Upper lobe of left lung (tissue), 6 donors: ENCODE data around the gene EEF2. TPM values are rescaled to one million over a fixed set of nuclear protein-coding genes. Genes with fewer than 3 reads are reported as not detected.

Experiments used
- ATAC-seq, 2 donors: fragments of 200-7000 bp; cut with Tn5 transposase; one replicate each; pipeline ENCODE4 v1.9.1; 2022; ENCODE audit warnings: mild to moderate bottlenecking in 2 of 2, moderate library complexity in 2 of 2; ENCODE audit not compliant: low FRiP score in 2 of 2
- DNase-seq, 2 donors: peaks; one replicate each; pipeline ENCODE4 v3.0.0-alpha.2; 2019 to 2020
- H3K27ac ChIP-seq, 4 donors: fragments of 200-600 bp; sonication (generic); one replicate each; pipeline ENCODE4 v1.5.1; 2016 to 2019
- H3K27me3 ChIP-seq, 4 donors: fragments of 200-600 bp; sonication (generic); one replicate each; pipeline ENCODE4 v1.5.1; 2017 to 2019
- H3K36me3 ChIP-seq, 4 donors: fragments of 200-600 bp; sonication (generic); one replicate each; pipeline ENCODE4 v1.5.1; 2016 to 2019
- H3K4me1 ChIP-seq, 4 donors: fragments of 200-600 bp; sonication (generic); one replicate each; pipeline ENCODE4 v1.5.1; 2018 to 2019
- H3K4me3 ChIP-seq, 4 donors: fragments of 200-600 bp; sonication (generic); one replicate each; pipeline ENCODE4 v1.5.1; 2017 to 2019; ENCODE audit warnings: mild to moderate bottlenecking in 2 of 4, moderate library complexity in 1 of 4
- H3K9me3 ChIP-seq, 4 donors: fragments of 200-600 bp; sonication (generic); one replicate each; pipeline ENCODE4 v1.5.1; 2018 to 2019
- EP300 ChIP-seq, 4 donors: sonication (generic); formaldehyde crosslinking; IDR thresholded peaks; one replicate each; pipeline ENCODE4 v1.5.1; 2017; ENCODE audit warnings: antibody characterized with exemption in 4 of 4, control low read depth in 2 of 4
- POLR2A ChIP-seq, 4 donors: fragments of 450-650 bp; IDR thresholded peaks; one replicate each; pipeline ENCODE4 v1.5.1; 2016 to 2017; ENCODE audit warnings: antibody characterized with exemption in 4 of 4, mild to moderate bottlenecking in 2 of 4
- POLR2AphosphoS5 ChIP-seq, 2 donors: sonication (generic); formaldehyde crosslinking; IDR thresholded peaks; one replicate each; pipeline ENCODE4 v1.5.1; 2017; ENCODE audit warnings: antibody characterized with exemption in 2 of 2
- WGBS, 2 donors: methylation state at CpG; one replicate each; pipeline ENCODE4 v1.1.5; 2017 to 2018; 5-methylcytosine and 5-hydroxymethylcytosine counted together
- total RNA-seq, 6 donors: library from RNA; depleted of rRNA in 4 of 6; stranded (reverse); fragments of >200 nt in 4 of 6; gene quantifications; one replicate each; pipeline versions ENCODE4 v1.1.0 to v1.2.1, GENCODE V29; 2016 to 2021
- TF ChIP-seq, protein P1 (sequence below), 6 experiments: fragments of 450-650 bp in 4 of 6; fragments of 200-600 bp in 2 of 6; sonication (generic) in 2 of 6; IDR thresholded peaks; one replicate each; pipeline ENCODE4 v1.5.1; 2016 to 2019; ENCODE audit warnings: antibody characterized with exemption in 6 of 6
- donor health status: DM: no; HTN: no; CAD: no; lungs with moderate emphysema.
- donor health status: DM: no; HTN: yes; CAD: no; lungs with severe emphysema.

Gene EEF2
- total RNA-seq, 6 donors from 2014 or later: 1,167 to 2,562 (median 1,758) TPM

GRCh38 chr19:3964256-3965194 lies 20.7 kb downstream of the EEF2 start:
- Histone ChIP-seq H3K4me1 (peaks cover 26 to 47% (median 37%) of the 10 kb centered on the region in 4 donors), H3K27ac (peak overlapping the region in 1 of 4 donors; percentile 79), H3K4me3 (no peak overlapping the region), H3K9me3 (no peaks in the 10 kb centered on the region), H3K36me3 (peaks cover 21 to 95% (median 83%) of the 10 kb centered on the region in 4 donors), H3K27me3 (no peaks in the 10 kb centered on the region)
- no peak for ATAC-seq
- peak in 1 of 2 donors; percentile 68 for DNase-seq
- TF ChIP-seq POLR2AphosphoS5 (IDR thresholded peaks at IDR 0.05): no peak
- 91 to 94% methylated on average over 50 of the region's 60 CpGs for WGBS, 2 donors

DNA sequence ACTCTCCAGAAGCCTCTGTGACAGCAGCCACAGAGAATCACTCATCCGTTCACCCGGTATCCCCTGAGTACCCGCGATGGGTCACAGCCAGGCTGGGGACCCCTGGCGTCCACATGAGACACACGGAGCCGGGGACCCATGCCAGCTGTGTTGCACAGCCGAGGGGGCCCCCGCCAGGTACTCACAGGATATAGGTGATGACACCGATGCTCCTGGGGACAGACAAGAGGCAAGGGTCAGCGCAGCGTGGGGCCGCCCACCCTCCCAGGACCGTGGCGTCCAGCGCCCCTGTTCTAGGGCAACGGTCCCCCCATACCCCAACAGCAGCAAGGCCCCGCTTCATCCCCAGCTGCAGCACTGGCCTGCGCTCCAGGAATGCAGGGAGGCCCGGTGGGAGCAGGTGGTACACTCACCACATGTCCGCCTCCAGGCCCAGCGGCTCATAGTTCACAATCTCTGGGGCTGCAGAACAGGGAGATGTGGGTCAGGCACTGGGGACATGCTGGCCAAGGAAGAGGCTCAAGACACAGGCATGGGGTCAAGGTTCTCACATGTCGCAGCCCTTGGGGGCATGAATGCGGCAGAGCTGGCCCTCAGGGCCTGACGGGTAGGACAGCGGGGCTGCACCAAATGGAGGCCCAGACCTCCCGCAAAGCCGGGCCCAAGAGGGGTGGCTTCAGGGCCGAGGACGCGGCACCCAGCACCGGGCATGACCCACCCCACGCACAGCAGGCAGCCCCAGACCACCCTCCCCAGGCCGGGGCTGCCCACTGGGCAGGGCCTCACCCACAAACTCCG lies 21.6 kb downstream of the EEF2 start:
- H3K4me1 ChIP-seq: peaks cover 18 to 38% (median 29%) of the 10 kb centered on the region in 4 donors
- H3K27me3 ChIP-seq: no peaks in the 10 kb centered on the region
- no peak overlapping the region for H3K4me3 ChIP-seq
- H3K36me3 ChIP-seq: peaks cover 30 to 98% (median 91%) of the 10 kb centered on the region in 4 donors
- DNase-seq (peak in 1 of 2 donors; percentile 82), ATAC-seq (no peak)
- TF ChIP-seq POLR2A (IDR thresholded peaks at IDR 0.05) (no peak), POLR2AphosphoS5 (IDR thresholded peaks at IDR 0.05) (no peak), EP300 (IDR thresholded peaks at IDR 0.05) (no peak)
- TF ChIP-seq, protein P1, sequence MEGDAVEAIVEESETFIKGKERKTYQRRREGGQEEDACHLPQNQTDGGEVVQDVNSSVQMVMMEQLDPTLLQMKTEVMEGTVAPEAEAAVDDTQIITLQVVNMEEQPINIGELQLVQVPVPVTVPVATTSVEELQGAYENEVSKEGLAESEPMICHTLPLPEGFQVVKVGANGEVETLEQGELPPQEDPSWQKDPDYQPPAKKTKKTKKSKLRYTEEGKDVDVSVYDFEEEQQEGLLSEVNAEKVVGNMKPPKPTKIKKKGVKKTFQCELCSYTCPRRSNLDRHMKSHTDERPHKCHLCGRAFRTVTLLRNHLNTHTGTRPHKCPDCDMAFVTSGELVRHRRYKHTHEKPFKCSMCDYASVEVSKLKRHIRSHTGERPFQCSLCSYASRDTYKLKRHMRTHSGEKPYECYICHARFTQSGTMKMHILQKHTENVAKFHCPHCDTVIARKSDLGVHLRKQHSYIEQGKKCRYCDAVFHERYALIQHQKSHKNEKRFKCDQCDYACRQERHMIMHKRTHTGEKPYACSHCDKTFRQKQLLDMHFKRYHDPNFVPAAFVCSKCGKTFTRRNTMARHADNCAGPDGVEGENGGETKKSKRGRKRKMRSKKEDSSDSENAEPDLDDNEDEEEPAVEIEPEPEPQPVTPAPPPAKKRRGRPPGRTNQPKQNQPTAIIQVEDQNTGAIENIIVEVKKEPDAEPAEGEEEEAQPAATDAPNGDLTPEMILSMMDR (IDR thresholded peaks at IDR 0.05): no peak
- no peaks in the 10 kb centered on the region for H3K9me3 ChIP-seq
- WGBS, 2 donors: 94% methylated on average over 18 of the region's 35 CpGs; no CpG with 5 or more reads in 1 of the 2 donors
- H3K27ac ChIP-seq: no peak overlapping the region

DNA sequence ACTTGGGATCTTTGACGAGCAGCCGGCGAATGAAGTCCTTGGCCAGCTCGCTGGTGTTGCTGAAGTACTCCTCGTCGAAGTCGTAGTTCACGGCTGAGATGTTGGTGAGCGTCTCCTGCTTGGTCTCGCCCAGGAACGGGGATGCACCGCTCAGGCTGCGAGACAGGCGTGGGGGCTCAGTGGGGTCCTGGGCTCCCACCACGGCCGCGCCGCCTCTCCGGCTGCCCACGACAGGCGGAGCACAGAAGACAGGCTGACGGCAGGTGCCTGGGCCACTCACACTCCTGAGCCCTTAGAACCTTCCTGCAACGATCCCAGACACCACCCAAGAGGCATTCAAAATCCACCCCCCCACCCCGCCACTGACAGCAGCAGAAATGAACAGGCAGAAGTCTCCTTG lies 24.3 kb downstream of the EEF2 start:
- WGBS, 2 donors: 80 to 96% methylated on average over 6 to 18 of the region's 24 CpGs

GRCh38 chr19:3959766-3960131 lies 25.5 kb downstream of the EEF2 start:
- H3K4me3 ChIP-seq: no peak overlapping the region
- DNase-seq (no peak), ATAC-seq (no peak)
- H3K27me3 ChIP-seq: no peaks in the 10 kb centered on the region
- TF ChIP-seq POLR2AphosphoS5 (IDR thresholded peaks at IDR 0.05) (no peak), EP300 (IDR thresholded peaks at IDR 0.05) (no peak), POLR2A (IDR thresholded peaks at IDR 0.05) (no peak)
- TF ChIP-seq, protein P1 (IDR thresholded peaks at IDR 0.05): no peak
- 97 to 99% methylated on average over 11 to 15 of the region's 15 CpGs for WGBS, 2 donors
- H3K36me3 ChIP-seq: peaks cover 30 to 91% (median 80%) of the 10 kb centered on the region in 4 donors
- H3K4me1 ChIP-seq: peaks cover 0 to 2% (median 0%) of the 10 kb centered on the region in 4 donors
- H3K9me3 ChIP-seq: no peaks in the 10 kb centered on the region
- no peak overlapping the region for H3K27ac ChIP-seq

More for the DNA sequence above, 24.3 kb downstream of the EEF2 start:
- H3K4me3 ChIP-seq: no peak overlapping the region
- no peaks in the 10 kb centered on the region for H3K9me3 ChIP-seq
- ATAC-seq (no peak), DNase-seq (peak in 1 of 2 donors; percentile 71)
- H3K27ac ChIP-seq: no peak overlapping the region
- peaks cover 31 to 98% (median 87%) of the 10 kb centered on the region in 4 donors for H3K36me3 ChIP-seq
- TF ChIP-seq POLR2AphosphoS5 (IDR thresholded peaks at IDR 0.05): no peak
- TF ChIP-seq EP300 (IDR thresholded peaks at IDR 0.05): no peak
- no peak for TF ChIP-seq POLR2A (IDR thresholded peaks at IDR 0.05)
- TF ChIP-seq, protein P1 (IDR thresholded peaks at IDR 0.05): no peak
- H3K27me3 ChIP-seq: no peaks in the 10 kb centered on the region
- peaks cover 0 to 11% (median 2%) of the 10 kb centered on the region in 4 donors for H3K4me1 ChIP-seq
